Activated CD4-positive, alpha-beta T cell treated with anti-CD3 and anti-CD28 coated beads, Interleukin-2, amount 10 ng/mL, durations not matched to agents 24 days and 14 days (primary cell): Measurements from ENCODE around the gene PCGF2. TPM values are rescaled to one million over a fixed set of nuclear protein-coding genes. Genes with fewer than 3 reads are reported as not detected.

ENCODE experiments used
- DNase-seq: peaks from one replicate; pipeline ENCODE4 v3.0.0; 2022
- H3K27ac Mint-ChIP-seq: one replicate; pipeline ENCODE4 v1.8.0; 2022; ENCODE audit warnings: mild to moderate bottlenecking, mixed read lengths
- H3K27me3 Mint-ChIP-seq: one replicate; pipeline ENCODE4 v1.8.0; 2022; ENCODE audit warnings: mixed read lengths
- H3K36me3 Mint-ChIP-seq: one replicate; pipeline ENCODE4 v1.8.0; 2022; ENCODE audit warnings: low read depth, mild to moderate bottlenecking, mixed read lengths
- H3K4me1 Mint-ChIP-seq: one replicate; pipeline ENCODE4 v1.8.0; 2021; ENCODE audit warnings: mixed read lengths
- H3K4me3 Mint-ChIP-seq: one replicate; pipeline ENCODE4 v1.8.0; 2022; ENCODE audit warnings: mild to moderate bottlenecking, moderate library complexity, mixed read lengths
- H3K9me3 Mint-ChIP-seq: one replicate; pipeline ENCODE4 v1.8.0; 2021; ENCODE audit warnings: mixed read lengths
- intact Hi-C: fragments of 100-400 bp; cut with micrococcal nuclease; formaldehyde crosslinking; loops from one replicate; pipeline ENCODE4 v1.15.1; 2023
- total RNA-seq: library from RNA; stranded (reverse); gene quantifications from 2 replicates; pipeline ENCODE4 v1.2.3, GENCODE V29; 2022

The PCGF2 gene
- total RNA-seq, 1 donor from 2014 or later = 4.7 TPM

GRCh38 chr17:38747463-38748148 lies 530 bp downstream of the PCGF2 start:
- H3K27me3 Mint-ChIP-seq = peaks cover 39% of the 10 kb centered on the region
- peak; percentile 71 for DNase-seq
- intact Hi-C loops = no loop called here

GRCh38 chr17:38746849-38747462 lies 1.2 kb downstream of the PCGF2 start:
- Mint-ChIP-seq H3K4me1 (peaks cover 48% of the 10 kb centered on the region), H3K27ac (peak overlapping the region; percentile 14), H3K36me3 (peaks cover 2% of the 10 kb centered on the region), H3K4me3 (peak overlapping the region; percentile 84), H3K9me3 (no peaks in the 10 kb centered on the region), H3K27me3 (peaks cover 37% of the 10 kb centered on the region)
- DNase-seq = no peak
- intact Hi-C loops = no loop called here

More at GRCh38 chr17:38747463-38748148, 530 bp downstream of the PCGF2 start:
- H3K4me3 Mint-ChIP-seq = peak overlapping the region; percentile 84
- H3K9me3 Mint-ChIP-seq = no peaks in the 10 kb centered on the region
- H3K27ac Mint-ChIP-seq = no peak overlapping the region
- H3K36me3 Mint-ChIP-seq = peaks cover 7% of the 10 kb centered on the region
- H3K4me1 Mint-ChIP-seq = peaks cover 49% of the 10 kb centered on the region

- Mint-ChIP-seq H3K4me1 (peaks cover 42% of the 10 kb centered on the region), H3K27me3 (peaks cover 32% of the 10 kb centered on the region), H3K27ac (no peak overlapping the region), H3K36me3 (no peaks in the 10 kb centered on the region), H3K4me3 (peak overlapping the region; percentile 84), H3K9me3 (no peaks in the 10 kb centered on the region)
- intact Hi-C loops = no loop called here
- DNase-seq = no peak
Measured at GRCh38 chr17:38746004-38746848, 1.9 kb downstream of the PCGF2 start.

GRCh38 chr17:38745545-38745944 lies 2.6 kb downstream of the PCGF2 start:
- H3K27me3 Mint-ChIP-seq = peaks cover 26% of the 10 kb centered on the region
- H3K9me3 Mint-ChIP-seq = no peaks in the 10 kb centered on the region
- intact Hi-C loops = no loop called here
- peaks cover 36% of the 10 kb centered on the region for H3K4me1 Mint-ChIP-seq
- no peak overlapping the region for H3K27ac Mint-ChIP-seq
- no peaks in the 10 kb centered on the region for H3K36me3 Mint-ChIP-seq
- no peak for DNase-seq
- H3K4me3 Mint-ChIP-seq = no peak overlapping the region

- intact Hi-C loops = no loop called here
Measured at GRCh38 chr17:38743556-38744171, 4.5 kb downstream of the PCGF2 start.

GRCh38 chr17:38742411-38743308 lies 5.5 kb downstream of the PCGF2 start:
- peak overlapping the region; percentile 5 for H3K27ac Mint-ChIP-seq
- peak; percentile 72 for DNase-seq
- intact Hi-C loops = no loop called here

More at GRCh38 chr17:38743556-38744171, 4.5 kb downstream of the PCGF2 start:
- H3K9me3 Mint-ChIP-seq = no peaks in the 10 kb centered on the region
- H3K4me3 Mint-ChIP-seq = no peak overlapping the region
- H3K27ac Mint-ChIP-seq = no peak overlapping the region
- peaks cover 25% of the 10 kb centered on the region for H3K4me1 Mint-ChIP-seq
- H3K27me3 Mint-ChIP-seq = peaks cover 15% of the 10 kb centered on the region
- no peak for DNase-seq
- no peaks in the 10 kb centered on the region for H3K36me3 Mint-ChIP-seq

GRCh38 chr17:38741921-38742410 lies 6.2 kb downstream of the PCGF2 start:
- intact Hi-C loops = no loop called here
- DNase-seq = no peak
- no peak overlapping the region for H3K27ac Mint-ChIP-seq
- H3K4me3 Mint-ChIP-seq = no peak overlapping the region
- no peaks in the 10 kb centered on the region for H3K9me3 Mint-ChIP-seq
- peaks cover 12% of the 10 kb centered on the region for H3K27me3 Mint-ChIP-seq
- H3K36me3 Mint-ChIP-seq = no peaks in the 10 kb centered on the region
- H3K4me1 Mint-ChIP-seq = peaks cover 25% of the 10 kb centered on the region

More at GRCh38 chr17:38742411-38743308, 5.5 kb downstream of the PCGF2 start:
- no peak overlapping the region for H3K4me3 Mint-ChIP-seq
- no peaks in the 10 kb centered on the region for H3K9me3 Mint-ChIP-seq
- H3K4me1 Mint-ChIP-seq = peaks cover 25% of the 10 kb centered on the region
- peaks cover 12% of the 10 kb centered on the region for H3K27me3 Mint-ChIP-seq
- H3K36me3 Mint-ChIP-seq = no peaks in the 10 kb centered on the region

- Mint-ChIP-seq H3K9me3 (no peaks in the 10 kb centered on the region), H3K27ac (no peak overlapping the region), H3K4me1 (peaks cover 20% of the 10 kb centered on the region), H3K4me3 (no peak overlapping the region), H3K27me3 (peaks cover 7% of the 10 kb centered on the region), H3K36me3 (no peaks in the 10 kb centered on the region)
- intact Hi-C loops = no loop called here
- no peak for DNase-seq
Measured at GRCh38 chr17:38741461-38741860, 6.7 kb downstream of the PCGF2 start.

- Mint-ChIP-seq H3K27ac (no peak overlapping the region), H3K4me3 (no peak overlapping the region), H3K9me3 (no peaks in the 10 kb centered on the region), H3K4me1 (peaks cover 14% of the 10 kb centered on the region), H3K36me3 (no peaks in the 10 kb centered on the region), H3K27me3 (peaks cover under 1% of the 10 kb centered on the region)
- no peak for DNase-seq
- intact Hi-C loops = no loop called here
Measured at GRCh38 chr17:38740806-38741205, 7.3 kb downstream of the PCGF2 start.

GRCh38 chr17:38740044-38740443 lies 8.1 kb downstream of the PCGF2 start:
- no peaks in the 10 kb centered on the region for H3K36me3 Mint-ChIP-seq
- DNase-seq = no peak
- H3K4me3 Mint-ChIP-seq = no peak overlapping the region
- H3K9me3 Mint-ChIP-seq = no peaks in the 10 kb centered on the region
- H3K27me3 Mint-ChIP-seq = no peaks in the 10 kb centered on the region
- H3K4me1 Mint-ChIP-seq = peaks cover 19% of the 10 kb centered on the region
- intact Hi-C loops = no loop called here
- H3K27ac Mint-ChIP-seq = no peak overlapping the region

GRCh38 chr17:38739305-38739704 lies 8.8 kb downstream of the PCGF2 start:
- no peaks in the 10 kb centered on the region for H3K9me3 Mint-ChIP-seq
- peaks cover 25% of the 10 kb centered on the region for H3K4me1 Mint-ChIP-seq
- H3K27me3 Mint-ChIP-seq = no peaks in the 10 kb centered on the region
- DNase-seq = no peak
- intact Hi-C loops = loop anchor here (10.0 kb wide), 1 partner anchor 185 kb away; no protein-coding TSS in a partner anchor
- no peak overlapping the region for H3K27ac Mint-ChIP-seq
- H3K36me3 Mint-ChIP-seq = peaks cover 2% of the 10 kb centered on the region
- H3K4me3 Mint-ChIP-seq = no peak overlapping the region

- intact Hi-C loops = loop anchor here (10.0 kb wide), 1 partner anchor 184 kb away; no protein-coding TSS in a partner anchor
- Mint-ChIP-seq H3K4me3 (no peak overlapping the region), H3K4me1 (peaks cover 31% of the 10 kb centered on the region)
Measured at GRCh38 chr17:38738686-38739085, 9.4 kb downstream of the PCGF2 start.

More at GRCh38 chr17:38738686-38739085, 9.4 kb downstream of the PCGF2 start:
- Mint-ChIP-seq H3K27me3 (no peaks in the 10 kb centered on the region), H3K27ac (no peak overlapping the region), H3K9me3 (no peaks in the 10 kb centered on the region), H3K36me3 (peaks cover 2% of the 10 kb centered on the region)
- DNase-seq = no peak
